Amniotic epithelial cell (primary cell): ENCODE results near the gene ADGRG2.
"Not testable (repeated sequence)": the region's sequence is repeated elsewhere in the genome, so short reads cannot be mapped to it uniquely, and the experiment has no call there.

Experiments
- DNase-seq: peaks from one replicate; pipeline ENCODE4 v3.0.0-alpha.2; 2010; ENCODE audit warnings: low read depth

The ADGRG2 gene

GRCh38 chrX:18997916-18998315, 124.4 kb downstream of the ADGRG2 start:
- DNase-seq: no peak

- DNase-seq: no peak
Observed at GRCh38 chrX:18996536-18996935, 125.7 kb downstream of the ADGRG2 start.

- peak; percentile 46 for DNase-seq
Observed at GRCh38 chrX:18995221-18995620, 127.0 kb downstream of the ADGRG2 start.

- peak; percentile 79 for DNase-seq
Observed at GRCh38 chrX:18994713-18995112, 127.6 kb downstream of the ADGRG2 start.

- no peak for DNase-seq
Observed at GRCh38 chrX:18992829-18993228, 129.4 kb downstream of the ADGRG2 start.

- DNase-seq: no peak
Observed at GRCh38 chrX:18985186-18985435, 137.2 kb downstream of the ADGRG2 start.

- DNase-seq: peak; percentile 63
Observed at GRCh38 chrX:18984381-18985185, 137.7 kb downstream of the ADGRG2 start.

GRCh38 chrX:18983666-18984380, 138.4 kb downstream of the ADGRG2 start, which contains the start of gene PHKA2:
TSS of gene PHKA2 (minus strand) at chrX:18984114. CDS start at chrX:18983932, 182 bp downstream.
- no peak for DNase-seq

GRCh38 chrX:18981124-18981807, 141.0 kb downstream of the ADGRG2 start:
- DNase-seq: no peak

- DNase-seq: not testable (repeated sequence)
Observed at GRCh38 chrX:18980262-18980661, 142.0 kb downstream of the ADGRG2 start.

- DNase-seq: no peak
Observed at GRCh38 chrX:18974993-18975392, 147.3 kb downstream of the ADGRG2 start.

GRCh38 chrX:18973527-18974192, 148.6 kb downstream of the ADGRG2 start:
- no peak for DNase-seq

GRCh38 chrX:18971506-18971905, 150.8 kb downstream of the ADGRG2 start:
- DNase-seq: no peak

GRCh38 chrX:18970465-18970864, 151.8 kb downstream of the ADGRG2 start:
- DNase-seq: no peak

- no peak for DNase-seq
Observed at GRCh38 chrX:18966624-18967023, 155.6 kb downstream of the ADGRG2 start.

- peak; percentile 59 for DNase-seq
Observed at GRCh38 chrX:18964901-18965300, 157.4 kb downstream of the ADGRG2 start.

GRCh38 chrX:18964026-18964425, 158.2 kb downstream of the ADGRG2 start:
- DNase-seq: peak; percentile 11

GRCh38 chrX:18962329-18962728, 159.9 kb downstream of the ADGRG2 start:
- DNase-seq: no peak

GRCh38 chrX:18961686-18962085, 160.6 kb downstream of the ADGRG2 start:
- DNase-seq: peak; percentile 65

GRCh38 chrX:18956303-18957032, 165.8 kb downstream of the ADGRG2 start:
- DNase-seq: no peak

- no peak for DNase-seq
Observed at GRCh38 chrX:18955676-18956075, 166.6 kb downstream of the ADGRG2 start.

- no peak for DNase-seq
Observed at GRCh38 chrX:18951032-18951431, 171.2 kb downstream of the ADGRG2 start.
